Myometrial cell (primary cell): Measurements from ENCODE around the gene FGFR4. TPM values are rescaled to one million over a fixed set of nuclear protein-coding genes. Genes with fewer than 3 reads are reported as not detected.

Source experiments
- total RNA-seq: library from RNA; depleted of rRNA; stranded (reverse); fragments of >200 nt; gene quantifications from 2 replicates; pipeline ENCODE4 v1.2.3, GENCODE V29; 2015

FGFR4 gene
- 0.29 and 1.6 TPM in 2 replicates for total RNA-seq

DNA sequence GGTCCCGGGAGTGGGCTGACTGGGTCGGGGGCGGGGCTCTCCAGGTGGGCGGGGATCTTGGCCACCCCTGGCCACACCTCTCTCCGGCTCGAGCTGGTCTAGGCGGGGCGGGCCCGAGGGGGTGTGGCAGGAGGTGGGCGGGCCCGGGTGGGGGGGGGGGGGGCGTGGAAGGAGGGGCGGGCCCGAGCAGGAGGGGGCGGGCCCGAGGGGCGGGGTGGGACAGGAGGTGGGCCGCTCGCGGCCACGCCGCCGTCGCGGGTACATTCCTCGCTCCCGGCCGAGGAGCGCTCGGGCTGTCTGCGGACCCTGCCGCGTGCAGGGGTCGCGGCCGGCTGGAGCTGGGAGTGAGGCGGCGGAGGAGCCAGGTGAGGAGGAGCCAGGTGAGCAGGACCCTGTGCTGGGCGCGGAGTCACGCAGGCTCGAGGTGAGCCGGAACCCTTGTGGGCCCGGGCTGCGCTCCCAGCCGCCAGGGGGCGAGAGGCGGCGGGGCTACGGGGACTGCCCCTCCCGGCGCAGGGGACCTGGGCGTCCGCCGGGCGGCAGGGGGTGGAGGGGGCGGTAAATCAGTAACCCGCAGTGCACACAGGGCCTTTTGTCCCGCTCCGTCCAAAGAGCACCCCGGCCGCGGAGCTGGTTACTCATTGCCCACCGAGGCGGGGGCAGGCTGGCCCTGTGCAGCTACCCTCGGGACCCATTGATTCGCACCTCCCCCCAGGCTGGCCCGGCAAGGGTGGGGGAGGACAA is at the start of gene FGFR4:
FGFR4 (plus strand) TSS at position 262 of the 744 bp plus-strand sequence. CDS start 2,688 bp downstream, outside the sequence.

DNA sequence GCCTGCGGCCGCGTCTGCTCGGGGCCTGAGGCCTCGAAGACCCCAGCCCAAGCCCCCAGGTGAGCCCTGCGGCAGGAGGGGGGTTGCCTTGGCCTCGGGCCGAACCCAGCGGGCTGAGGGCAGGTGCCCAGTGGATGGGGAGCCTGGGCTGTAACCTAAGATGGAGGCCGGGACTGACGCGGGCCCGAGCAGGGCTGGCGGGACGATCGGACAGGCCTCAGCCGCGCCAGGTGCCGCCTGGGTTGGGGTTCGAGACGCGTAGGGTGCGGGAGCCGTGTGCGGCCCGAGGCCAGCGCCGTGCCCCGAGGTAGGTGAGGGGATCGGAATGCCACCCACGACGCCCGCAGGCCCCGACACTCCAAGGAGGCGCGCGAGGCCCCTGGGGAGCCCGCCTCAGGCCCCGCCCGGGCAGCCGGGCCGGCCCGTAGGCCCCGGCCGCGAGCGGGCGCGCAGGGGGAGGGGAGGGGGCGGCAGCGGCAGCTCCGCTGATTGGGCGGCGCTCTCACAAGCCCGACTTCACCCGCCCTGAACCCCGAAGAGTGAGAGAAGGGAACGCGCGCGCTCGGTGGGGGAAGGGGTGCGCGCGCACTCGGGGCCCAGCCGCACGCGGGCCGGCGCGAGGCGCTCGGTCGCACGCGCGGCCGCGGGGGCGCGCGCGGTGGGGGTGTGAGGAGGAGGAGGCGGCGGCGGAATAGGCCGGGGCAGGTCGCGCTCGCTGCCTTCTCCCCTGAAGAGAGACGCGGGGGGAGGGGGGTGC is 46.6 kb downstream of the FGFR4 start, which contains the start of gene NSD1:
NSD1 (plus strand) TSS at position 678 of the 757 bp plus-strand sequence. CDS start 1,331 bp downstream, outside the sequence.

Other genes with a start within 250 kb of the FGFR4 start
- gene HK3, start 187.6 kb upstream of the FGFR4 start, total RNA-seq, result not detected in 2 replicates
- 22.8 and 24.8 TPM in 2 replicates for gene UIMC1, start 80.1 kb upstream of the FGFR4 start, total RNA-seq
- 8.4 and 9.4 TPM in 2 replicates for gene ZNF346, start 64.2 kb upstream of the FGFR4 start, total RNA-seq
- gene NSD1, start 46.9 kb downstream of the FGFR4 start, total RNA-seq, result 17.6 and 18.8 TPM in 2 replicates
- gene RAB24, start 216.8 kb downstream of the FGFR4 start, total RNA-seq, result 25.9 and 29.8 TPM in 2 replicates
- gene PRELID1, start 216.9 kb downstream of the FGFR4 start, total RNA-seq, result 249 and 265 TPM in 2 replicates
- gene MXD3, start 225.0 kb downstream of the FGFR4 start, total RNA-seq, result 31.1 and 85.1 TPM in 2 replicates